SK-N-SH treated with all-trans-retinoic acid at 6 μM for 48 hours (cell line): ENCODE measurements around the gene VWF.

Experiments
- ISL1 ChIP-seq: fragments of 250-450 bp; sonication (Bioruptor Pico); IDR thresholded peaks from 2 replicates; pipeline ENCODE4 v2.1.2; 2022; ENCODE audit warnings: mild to moderate bottlenecking, moderate library complexity
- TCF4 ChIP-seq: fragments of 250-450 bp; sonication (Bioruptor Pico); IDR thresholded peaks from 2 replicates; pipeline ENCODE4 v1.8.0; 2021; ENCODE audit warnings: mild to moderate bottlenecking, moderate library complexity, borderline replicate concordance
- ZC3H10 ChIP-seq: fragments of 250-450 bp; sonication (Bioruptor Pico); IDR thresholded peaks from 2 replicates; pipeline ENCODE4 v1.5.1; 2021; ENCODE audit warnings: mild to moderate bottlenecking, moderate library complexity

GRCh38 chr12:6018265-6018664 is 106.2 kb downstream of the VWF start:
- TF ChIP-seq ZC3H10 (CRISPR knock-in tag) (no peak), ISL1 (CRISPR knock-in tag) (no peak), TCF4 (CRISPR knock-in tag) (no peak)
